ENCODE measurements around the gene CLN5.
"Not testable (repeated sequence)": the region's sequence is repeated elsewhere in the genome, so short reads cannot be mapped to it uniquely, and the experiment has no call there.

CLN5 gene

DNA sequence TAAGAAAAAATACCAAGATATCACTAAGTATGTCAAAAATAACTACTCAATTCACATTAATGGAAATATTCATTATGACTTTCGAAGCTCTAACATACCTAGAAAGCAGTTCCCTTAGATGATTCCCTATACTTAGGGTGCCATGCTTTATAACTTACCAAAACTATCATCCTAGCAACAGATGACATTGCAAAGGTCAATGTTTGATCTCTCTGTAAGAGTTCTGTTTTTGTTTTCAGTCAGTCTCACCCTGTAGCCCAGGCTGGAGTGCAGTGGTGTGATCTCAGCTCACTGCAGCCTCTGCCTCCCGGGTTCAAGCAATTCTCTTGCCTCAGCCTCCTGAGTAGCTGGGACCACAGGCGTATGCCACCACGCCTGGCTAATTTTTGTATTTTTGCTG is 16.5 kb downstream of the CLN5 start:
- not testable (repeated sequence) for H3K9ac ChIP-seq (ENCODE audit: low read length); H3K36me3 ChIP-seq (ENCODE audit: control insufficient read depth, insufficient read depth, low read length); H3K4me3 ChIP-seq (ENCODE audit: low read length); H3K4me1 ChIP-seq (ENCODE audit: control insufficient read depth, insufficient read depth, low read length); H3K9me3 ChIP-seq (ENCODE audit: control insufficient read depth, low read length); H3K27me3 ChIP-seq (ENCODE audit: control insufficient read depth, insufficient read depth, low read length)

DNA sequence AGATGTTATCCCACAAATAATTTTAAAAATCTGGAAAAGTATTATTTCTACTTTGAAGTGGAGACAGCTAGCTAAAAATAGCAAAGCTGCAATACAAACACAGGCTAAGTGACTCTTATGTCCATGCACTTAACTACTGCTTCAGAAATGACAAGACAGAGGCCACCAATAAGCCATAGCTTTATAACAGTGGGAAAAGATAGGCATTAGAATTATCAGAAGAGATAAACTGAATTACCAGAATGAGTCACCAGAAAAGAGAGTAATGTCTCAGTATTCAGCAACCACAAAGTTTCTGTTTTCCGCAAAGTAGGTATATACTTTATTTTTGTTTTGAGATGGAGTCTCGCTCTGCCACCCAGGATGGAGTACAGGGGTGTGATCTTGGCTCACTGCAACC is 17.1 kb downstream of the CLN5 start:
- H3K9ac ChIP-seq (ENCODE audit: low read length) = no peak overlapping the region
- H3K27me3 ChIP-seq (ENCODE audit: control insufficient read depth, insufficient read depth, low read length) = no peaks in the 10 kb centered on the region
- H3K4me3 ChIP-seq (ENCODE audit: low read length) = no peak overlapping the region
- no peaks in the 10 kb centered on the region for H3K36me3 ChIP-seq (ENCODE audit: control insufficient read depth, insufficient read depth, low read length)
- H3K9me3 ChIP-seq (ENCODE audit: control insufficient read depth, low read length) = no peaks in the 10 kb centered on the region
- H3K4me1 ChIP-seq (ENCODE audit: control insufficient read depth, insufficient read depth, low read length) = no peaks in the 10 kb centered on the region

DNA sequence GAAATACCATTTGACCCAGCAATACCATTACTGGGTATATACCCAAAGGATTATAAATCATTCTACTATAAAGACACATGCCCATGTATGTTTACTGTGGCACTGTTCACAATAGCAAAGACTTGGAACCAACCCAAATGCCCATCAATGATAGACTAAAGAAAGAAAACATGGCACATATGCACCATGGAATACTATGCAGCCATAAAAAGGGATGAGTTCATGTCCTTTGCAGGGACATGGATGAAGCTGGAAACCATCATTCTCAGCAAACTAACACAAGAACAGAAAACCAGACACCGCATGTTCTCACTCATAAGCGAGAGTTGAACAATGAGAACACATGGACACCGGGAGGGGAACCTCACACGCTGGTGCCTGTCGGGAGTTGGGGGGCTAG is 17.8 kb downstream of the CLN5 start:
- not testable (repeated sequence) for H3K9ac ChIP-seq (ENCODE audit: low read length); H3K4me1 ChIP-seq (ENCODE audit: control insufficient read depth, insufficient read depth, low read length); H3K36me3 ChIP-seq (ENCODE audit: control insufficient read depth, insufficient read depth, low read length); H3K4me3 ChIP-seq (ENCODE audit: low read length); H3K27me3 ChIP-seq (ENCODE audit: control insufficient read depth, insufficient read depth, low read length); H3K9me3 ChIP-seq (ENCODE audit: control insufficient read depth, low read length)

DNA sequence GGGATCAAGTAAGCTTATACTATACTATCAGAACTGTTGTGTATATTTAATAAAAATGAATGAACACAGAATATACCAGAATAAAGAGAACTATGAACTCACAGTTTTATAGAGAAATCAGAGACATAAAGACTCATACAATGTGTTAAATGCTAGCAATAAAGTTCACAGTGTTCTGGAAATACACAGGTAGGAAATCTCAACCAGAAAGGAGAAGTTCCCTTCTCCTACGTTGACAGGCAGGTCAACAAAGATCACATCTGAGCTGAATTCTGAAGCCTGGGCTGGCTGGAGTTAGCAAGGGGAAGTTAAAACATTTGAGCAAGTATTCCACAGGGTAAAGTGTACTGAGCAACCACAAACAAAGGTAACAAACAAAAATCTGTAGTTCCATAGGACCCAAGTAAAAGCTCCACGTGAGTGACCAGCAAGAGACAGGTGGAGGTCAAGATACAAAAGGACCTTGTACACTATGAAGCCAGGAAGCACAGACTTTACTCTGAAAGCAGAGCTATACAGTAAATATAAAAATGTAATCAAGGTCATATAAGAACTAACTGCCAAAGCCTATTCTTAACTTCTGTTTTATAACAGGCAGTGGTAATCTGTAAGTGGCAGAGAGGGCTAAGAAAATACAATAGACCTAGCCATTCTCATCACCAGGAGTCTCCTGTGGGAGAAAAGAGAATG is 22.1 kb downstream of the CLN5 start:
- H3K36me3 ChIP-seq (ENCODE audit: control insufficient read depth, insufficient read depth, low read length) = no peaks in the 10 kb centered on the region
- no peak overlapping the region for H3K9ac ChIP-seq (ENCODE audit: low read length)
- H3K4me1 ChIP-seq (ENCODE audit: control insufficient read depth, insufficient read depth, low read length) = no peaks in the 10 kb centered on the region
- no peaks in the 10 kb centered on the region for H3K27me3 ChIP-seq (ENCODE audit: control insufficient read depth, insufficient read depth, low read length)
- H3K9me3 ChIP-seq (ENCODE audit: control insufficient read depth, low read length) = no peaks in the 10 kb centered on the region
- H3K4me3 ChIP-seq (ENCODE audit: low read length) = no peak overlapping the region

DNA sequence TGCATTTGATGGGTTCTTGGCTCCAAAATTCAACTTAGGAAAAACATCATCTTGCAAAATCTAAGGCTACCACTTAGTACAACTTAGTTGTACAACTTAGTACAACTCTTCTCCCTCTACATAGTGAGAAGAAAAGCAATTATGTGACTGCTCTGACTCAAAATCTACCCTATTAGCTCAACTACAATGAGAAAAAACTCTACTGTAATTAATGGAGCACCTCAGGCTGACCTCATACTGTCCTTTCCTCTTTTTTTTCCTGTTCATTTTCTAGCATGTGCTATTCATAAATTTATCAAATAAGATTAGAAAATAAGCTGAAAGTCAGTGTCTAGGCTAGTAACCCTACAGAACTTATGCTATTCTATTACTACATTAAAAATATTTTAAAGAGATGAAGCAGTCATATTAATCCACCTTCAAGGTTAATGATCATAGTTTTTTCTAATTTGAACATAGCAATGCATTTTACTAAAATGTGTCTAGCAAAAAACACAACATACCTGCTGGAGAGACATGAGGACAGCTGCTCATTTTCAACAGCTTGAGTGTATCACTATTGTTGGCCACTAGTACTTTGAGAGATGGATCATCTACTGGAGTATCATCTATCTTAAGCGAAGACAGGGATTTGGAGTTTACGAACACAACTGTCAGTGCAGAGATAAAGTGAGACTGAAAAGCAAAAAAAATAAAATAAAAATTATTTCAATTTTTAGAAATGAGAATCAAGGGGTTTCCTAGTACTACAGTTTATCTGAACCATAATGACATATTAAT is 23.2 kb downstream of the CLN5 start:
- H3K9ac ChIP-seq (ENCODE audit: low read length) = no peak overlapping the region
- no peaks in the 10 kb centered on the region for H3K4me1 ChIP-seq (ENCODE audit: control insufficient read depth, insufficient read depth, low read length)
- H3K4me3 ChIP-seq (ENCODE audit: low read length) = no peak overlapping the region
- H3K9me3 ChIP-seq (ENCODE audit: control insufficient read depth, low read length) = no peaks in the 10 kb centered on the region
- H3K27me3 ChIP-seq (ENCODE audit: control insufficient read depth, insufficient read depth, low read length) = no peaks in the 10 kb centered on the region
- no peaks in the 10 kb centered on the region for H3K36me3 ChIP-seq (ENCODE audit: control insufficient read depth, insufficient read depth, low read length)

DNA sequence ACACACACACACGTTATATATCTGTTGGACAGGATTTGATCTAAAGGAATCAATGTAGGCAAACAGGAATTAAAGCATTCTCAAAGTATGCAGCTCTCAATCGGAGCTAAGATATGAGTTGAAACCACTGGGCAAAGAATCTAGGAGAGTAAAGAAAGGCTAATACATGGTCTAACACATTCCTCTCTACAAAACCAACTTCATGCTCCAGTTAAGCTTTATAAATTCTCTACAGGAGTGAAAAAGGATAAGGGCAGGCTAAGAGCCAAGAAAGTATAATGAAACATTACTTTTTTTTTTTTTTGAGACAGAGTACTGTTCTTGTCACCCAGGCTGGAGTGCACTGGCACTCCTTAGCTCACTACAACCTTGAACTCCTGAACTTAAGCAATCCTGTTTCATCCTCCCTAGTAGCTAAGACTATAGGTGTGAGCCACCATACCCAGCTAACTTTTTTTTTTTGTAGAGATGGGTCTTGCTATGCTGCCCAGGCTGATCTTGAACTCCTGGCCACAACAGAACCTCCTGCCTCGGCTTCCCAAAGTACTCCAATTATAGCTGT is 24.5 kb downstream of the CLN5 start:
- Histone ChIP-seq H3K9ac (ENCODE audit: low read length) (no peak overlapping the region), H3K36me3 (ENCODE audit: control insufficient read depth, insufficient read depth, low read length) (no peaks in the 10 kb centered on the region), H3K27me3 (ENCODE audit: control insufficient read depth, insufficient read depth, low read length) (no peaks in the 10 kb centered on the region), H3K4me3 (ENCODE audit: low read length) (no peak overlapping the region), H3K9me3 (ENCODE audit: control insufficient read depth, low read length) (no peaks in the 10 kb centered on the region), H3K4me1 (ENCODE audit: control insufficient read depth, insufficient read depth, low read length) (no peaks in the 10 kb centered on the region)

DNA sequence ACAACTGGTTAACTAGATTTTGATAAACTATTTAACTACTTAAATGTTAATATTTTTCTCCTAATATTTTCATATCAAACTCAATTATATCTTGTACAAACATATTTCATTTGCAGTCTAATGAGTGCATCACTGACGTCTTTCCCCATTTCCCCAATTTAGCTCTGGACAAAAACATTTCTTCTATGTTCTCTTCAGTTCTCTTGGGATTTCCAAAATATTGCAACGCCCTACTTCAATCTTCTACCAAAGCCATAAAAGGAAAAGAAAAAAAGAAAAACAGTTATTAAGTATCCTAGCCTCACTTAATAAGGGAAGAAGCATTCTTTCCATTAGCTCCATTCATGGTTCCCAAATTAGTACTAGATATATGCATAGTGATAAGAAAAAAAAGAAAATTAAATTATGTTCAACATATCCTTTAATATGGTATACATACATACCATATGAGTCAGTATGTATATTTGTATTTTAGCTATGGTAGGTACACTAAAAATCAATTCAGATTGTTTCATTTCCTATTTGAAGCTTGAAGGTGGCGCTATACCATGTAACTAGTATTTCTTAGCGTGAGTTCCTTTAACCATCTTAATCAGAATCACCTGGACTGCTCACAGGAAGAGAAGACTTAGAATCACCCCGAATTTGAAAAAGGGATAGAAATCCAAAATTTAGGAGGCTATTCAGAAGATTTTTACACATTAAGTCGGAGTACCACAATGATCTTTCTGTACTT is 25.2 kb downstream of the CLN5 start:
- no peak overlapping the region for H3K4me3 ChIP-seq (ENCODE audit: low read length)
- H3K27me3 ChIP-seq (ENCODE audit: control insufficient read depth, insufficient read depth, low read length) = no peaks in the 10 kb centered on the region
- no peak overlapping the region for H3K9ac ChIP-seq (ENCODE audit: low read length)
- no peaks in the 10 kb centered on the region for H3K4me1 ChIP-seq (ENCODE audit: control insufficient read depth, insufficient read depth, low read length)
- no peaks in the 10 kb centered on the region for H3K36me3 ChIP-seq (ENCODE audit: control insufficient read depth, insufficient read depth, low read length)
- no peaks in the 10 kb centered on the region for H3K9me3 ChIP-seq (ENCODE audit: control insufficient read depth, low read length)

DNA sequence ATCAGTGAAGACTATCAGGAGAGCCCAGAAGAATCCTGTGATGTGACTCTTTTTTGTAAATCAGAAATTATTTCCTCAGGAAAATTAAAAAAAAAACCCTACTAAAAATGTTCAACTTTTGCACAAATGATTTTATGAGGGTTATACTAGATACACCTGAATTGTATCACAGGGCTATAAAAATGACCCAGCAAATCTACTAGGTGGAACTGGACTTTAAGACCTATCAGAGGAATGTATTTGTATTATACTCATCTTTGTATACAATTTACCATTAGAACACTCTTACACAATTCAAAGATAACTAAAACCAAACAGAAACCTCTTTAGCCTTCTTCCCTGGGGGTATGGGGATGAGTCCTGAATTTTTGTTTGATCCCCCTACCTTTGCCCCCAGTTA is 27.9 kb downstream of the CLN5 start:
- Histone ChIP-seq H3K36me3 (ENCODE audit: control insufficient read depth, insufficient read depth, low read length) (no peaks in the 10 kb centered on the region), H3K9ac (ENCODE audit: low read length) (no peak overlapping the region), H3K27me3 (ENCODE audit: control insufficient read depth, insufficient read depth, low read length) (no peaks in the 10 kb centered on the region), H3K9me3 (ENCODE audit: control insufficient read depth, low read length) (no peaks in the 10 kb centered on the region), H3K4me1 (ENCODE audit: control insufficient read depth, insufficient read depth, low read length) (peaks cover 8% of the 10 kb centered on the region), H3K4me3 (ENCODE audit: low read length) (no peak overlapping the region)

DNA sequence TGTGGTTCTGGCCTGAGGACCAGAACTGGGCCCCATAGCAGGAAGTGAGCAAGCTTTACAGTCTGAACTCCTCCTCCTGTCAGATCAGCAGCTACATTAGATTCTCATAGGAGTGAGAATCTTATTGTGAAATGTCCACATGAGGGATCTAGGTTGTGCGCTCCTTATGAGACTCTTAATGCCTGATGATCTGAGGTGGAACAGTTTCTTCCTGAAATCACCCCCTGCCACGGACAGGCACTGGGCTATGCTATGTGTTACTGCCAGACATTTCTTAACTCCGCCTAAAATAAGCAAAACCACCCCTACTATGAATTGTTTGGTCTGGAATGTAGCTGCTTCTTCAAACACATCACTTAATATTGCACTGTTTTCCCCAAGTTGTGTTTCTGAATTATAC is 30.5 kb downstream of the CLN5 start:
- Histone ChIP-seq H3K4me1 (ENCODE audit: control insufficient read depth, insufficient read depth, low read length) (peaks cover 13% of the 10 kb centered on the region), H3K27me3 (ENCODE audit: control insufficient read depth, insufficient read depth, low read length) (no peaks in the 10 kb centered on the region), H3K9me3 (ENCODE audit: control insufficient read depth, low read length) (no peaks in the 10 kb centered on the region), H3K4me3 (ENCODE audit: low read length) (no peak overlapping the region), H3K9ac (ENCODE audit: low read length) (no peak overlapping the region), H3K36me3 (ENCODE audit: control insufficient read depth, insufficient read depth, low read length) (no peaks in the 10 kb centered on the region)

DNA sequence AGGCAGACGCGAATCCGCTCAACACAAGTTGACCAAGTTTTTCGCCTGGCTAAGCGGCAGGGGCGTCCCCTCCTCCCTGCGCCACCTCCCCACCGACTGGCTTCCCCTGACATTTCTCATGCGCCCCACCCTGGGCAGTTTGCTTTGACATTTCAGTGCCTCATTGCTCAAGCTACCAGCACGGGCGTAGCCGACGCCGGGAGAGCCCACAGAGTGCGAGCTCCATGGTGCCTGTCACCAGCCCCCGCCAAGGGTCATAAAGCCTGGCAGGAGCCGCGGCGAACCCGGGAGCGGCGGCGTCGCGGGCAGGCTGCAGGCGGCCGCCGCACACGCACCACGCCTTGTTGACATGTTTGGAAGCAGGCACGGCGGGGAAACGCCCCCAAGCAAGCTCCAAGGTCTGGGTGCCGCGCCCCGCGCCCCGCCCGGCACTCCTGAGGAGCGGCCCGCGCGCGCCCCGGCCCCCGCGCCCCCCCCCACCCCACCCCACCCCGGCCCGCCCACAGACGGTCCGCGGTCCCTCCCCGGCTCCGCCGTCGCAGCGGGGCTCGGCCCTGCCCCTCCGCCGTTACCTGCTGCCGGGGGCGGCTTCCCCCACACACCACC is 34.5 kb downstream of the CLN5 start:
- H3K27me3 ChIP-seq (ENCODE audit: control insufficient read depth, insufficient read depth, low read length) = no peaks in the 10 kb centered on the region
- no peaks in the 10 kb centered on the region for H3K36me3 ChIP-seq (ENCODE audit: control insufficient read depth, insufficient read depth, low read length)
- H3K9ac ChIP-seq (ENCODE audit: low read length) = peak overlapping the region; percentile 97
- peak overlapping the region; percentile 76 for H3K4me3 ChIP-seq (ENCODE audit: low read length)
- no peaks in the 10 kb centered on the region for H3K9me3 ChIP-seq (ENCODE audit: control insufficient read depth, low read length)
- H3K4me1 ChIP-seq (ENCODE audit: control insufficient read depth, insufficient read depth, low read length) = peaks cover 13% of the 10 kb centered on the region

DNA sequence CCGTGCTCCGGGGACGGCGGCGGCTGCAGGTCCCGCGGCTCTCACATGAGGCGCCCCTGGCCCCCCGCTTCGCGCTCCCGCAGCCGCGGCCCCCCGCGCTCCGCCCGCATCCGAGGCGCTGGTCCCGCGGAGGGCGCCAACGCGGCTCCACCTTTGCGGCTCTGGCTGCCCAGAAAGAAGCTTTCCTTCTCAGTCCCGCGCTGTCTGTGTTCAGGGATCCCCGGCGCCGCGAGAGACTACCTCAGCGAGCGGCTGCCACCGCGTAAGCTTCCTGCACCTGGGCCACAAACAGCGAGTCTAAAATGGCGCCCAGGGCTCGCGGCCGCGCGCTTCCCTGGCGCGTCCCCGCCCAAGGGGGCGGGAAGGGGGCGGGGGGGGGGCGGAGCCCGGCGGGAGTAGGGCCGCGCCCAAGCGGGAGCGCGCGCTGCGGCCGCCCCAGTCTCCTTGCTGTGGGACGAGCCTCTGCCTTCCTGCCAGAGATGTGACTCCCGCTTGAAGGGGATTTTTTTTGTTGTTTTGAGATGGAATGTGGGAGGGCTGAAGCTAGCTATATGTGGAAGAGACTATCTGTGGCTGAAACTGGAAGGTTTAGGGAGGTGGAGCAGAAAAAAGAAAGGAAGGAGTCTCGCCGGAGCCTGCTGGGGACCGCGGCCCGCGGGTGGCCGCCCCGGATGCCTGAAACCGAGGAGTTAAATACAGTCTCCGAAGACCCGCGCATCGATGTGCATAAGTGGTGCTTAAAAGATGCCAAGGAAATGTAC is 35.2 kb downstream of the CLN5 start, which contains the start of gene FBXL3:
Gene FBXL3, minus strand, starts transcription at position 299 of the 761 bp plus-strand sequence. CDS start 5,299 bp downstream, outside the sequence.
- peak within 1 kb of the TSS; percentile 97 for H3K9ac ChIP-seq (ENCODE audit: low read length)
- H3K27me3 ChIP-seq (ENCODE audit: control insufficient read depth, insufficient read depth, low read length) = no peaks in the 10 kb centered on the region
- H3K4me3 ChIP-seq (ENCODE audit: low read length) = peak within 1 kb of the TSS; percentile 76
- H3K36me3 ChIP-seq (ENCODE audit: control insufficient read depth, insufficient read depth, low read length) = no peaks in the 10 kb centered on the region
- H3K9me3 ChIP-seq (ENCODE audit: control insufficient read depth, low read length) = no peaks in the 10 kb centered on the region
- H3K4me1 ChIP-seq (ENCODE audit: control insufficient read depth, insufficient read depth, low read length) = peaks cover 13% of the 10 kb centered on the region
